Measurements from ENCODE around the gene TEK.
"Not testable (repeated sequence)": the region's sequence is repeated elsewhere in the genome, so short reads cannot be mapped to it uniquely, and the experiment has no call there.

Gene TEK

DNA sequence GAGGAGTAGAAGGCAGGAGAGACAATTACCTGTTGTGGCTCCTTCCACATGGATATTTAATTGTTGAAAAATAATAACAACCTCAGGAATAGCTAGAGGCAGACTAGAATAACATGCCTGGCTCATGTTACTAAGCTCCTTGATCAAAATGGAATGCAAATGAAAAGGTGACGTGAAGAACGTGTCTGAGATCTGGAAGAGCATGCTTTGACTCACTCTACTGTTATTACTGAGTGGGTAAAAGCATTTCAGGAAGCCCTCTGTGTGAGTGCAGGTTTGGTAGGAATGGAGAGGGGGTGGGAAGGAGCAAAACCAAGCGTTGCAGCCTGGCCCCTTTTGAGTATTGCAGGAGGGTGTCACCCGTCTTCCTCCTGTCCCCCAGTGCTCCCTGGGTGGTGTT, 103.2 kb downstream of the TEK start:
- TF ChIP-seq, protein P1, sequence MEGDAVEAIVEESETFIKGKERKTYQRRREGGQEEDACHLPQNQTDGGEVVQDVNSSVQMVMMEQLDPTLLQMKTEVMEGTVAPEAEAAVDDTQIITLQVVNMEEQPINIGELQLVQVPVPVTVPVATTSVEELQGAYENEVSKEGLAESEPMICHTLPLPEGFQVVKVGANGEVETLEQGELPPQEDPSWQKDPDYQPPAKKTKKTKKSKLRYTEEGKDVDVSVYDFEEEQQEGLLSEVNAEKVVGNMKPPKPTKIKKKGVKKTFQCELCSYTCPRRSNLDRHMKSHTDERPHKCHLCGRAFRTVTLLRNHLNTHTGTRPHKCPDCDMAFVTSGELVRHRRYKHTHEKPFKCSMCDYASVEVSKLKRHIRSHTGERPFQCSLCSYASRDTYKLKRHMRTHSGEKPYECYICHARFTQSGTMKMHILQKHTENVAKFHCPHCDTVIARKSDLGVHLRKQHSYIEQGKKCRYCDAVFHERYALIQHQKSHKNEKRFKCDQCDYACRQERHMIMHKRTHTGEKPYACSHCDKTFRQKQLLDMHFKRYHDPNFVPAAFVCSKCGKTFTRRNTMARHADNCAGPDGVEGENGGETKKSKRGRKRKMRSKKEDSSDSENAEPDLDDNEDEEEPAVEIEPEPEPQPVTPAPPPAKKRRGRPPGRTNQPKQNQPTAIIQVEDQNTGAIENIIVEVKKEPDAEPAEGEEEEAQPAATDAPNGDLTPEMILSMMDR (conservative IDR thresholded peaks at IDR 0.05; ENCODE audit: low read depth, low read length) = no peak
- H3K27ac ChIP-seq = no peak overlapping the region

DNA sequence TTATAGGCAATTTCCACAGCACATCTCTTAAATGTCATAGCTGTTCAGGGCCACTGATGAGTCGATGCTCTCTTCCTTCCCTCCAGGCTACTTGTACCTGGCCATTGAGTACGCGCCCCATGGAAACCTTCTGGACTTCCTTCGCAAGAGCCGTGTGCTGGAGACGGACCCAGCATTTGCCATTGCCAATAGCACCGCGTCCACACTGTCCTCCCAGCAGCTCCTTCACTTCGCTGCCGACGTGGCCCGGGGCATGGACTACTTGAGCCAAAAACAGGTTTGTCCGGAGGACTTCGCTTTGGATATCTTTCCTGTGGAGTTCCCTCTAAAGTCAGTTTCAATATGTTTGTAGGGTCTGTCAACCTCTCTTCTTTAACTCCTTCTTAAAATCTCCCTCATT, 103.6 kb downstream of the TEK start:
- H3K9ac ChIP-seq = no peak overlapping the region
- H4K20me1 ChIP-seq (ENCODE audit: insufficient read depth) = no peaks in the 10 kb centered on the region
- no peaks in the 10 kb centered on the region for H3K4me1 ChIP-seq (ENCODE audit: low read depth, poor library complexity, severe bottlenecking)
- no peaks in the 10 kb centered on the region for H3K36me3 ChIP-seq (ENCODE audit: insufficient read depth)
- TF ChIP-seq, protein P1 (conservative IDR thresholded peaks at IDR 0.05; ENCODE audit: low read depth, low read length) = no peak
- H3K4me3 ChIP-seq (IDR thresholded peaks at IDR 0.05; ENCODE audit: insufficient read depth, low read depth, low read length) = no peak overlapping the region
- no peaks in the 10 kb centered on the region for H3K27me3 ChIP-seq (ENCODE audit: insufficient read depth, low read depth)
- H3K79me2 ChIP-seq (ENCODE audit: insufficient read depth, low read depth) = no peaks in the 10 kb centered on the region
- H2AFZ ChIP-seq (ENCODE audit: low read depth) = no peak overlapping the region
- no peak overlapping the region for H3K27ac ChIP-seq
- no peak overlapping the region for H3K4me2 ChIP-seq

More for the DNA sequence above, 103.2 kb downstream of the TEK start:
- H2AFZ ChIP-seq (ENCODE audit: low read depth) = no peak overlapping the region
- no peaks in the 10 kb centered on the region for H4K20me1 ChIP-seq (ENCODE audit: insufficient read depth)
- H3K36me3 ChIP-seq (ENCODE audit: insufficient read depth) = no peaks in the 10 kb centered on the region
- no peak overlapping the region for H3K4me3 ChIP-seq (IDR thresholded peaks at IDR 0.05; ENCODE audit: insufficient read depth, low read depth, low read length)
- H3K79me2 ChIP-seq (ENCODE audit: insufficient read depth, low read depth) = no peaks in the 10 kb centered on the region
- no peaks in the 10 kb centered on the region for H3K4me1 ChIP-seq (ENCODE audit: low read depth, poor library complexity, severe bottlenecking)
- no peak overlapping the region for H3K9ac ChIP-seq
- no peak overlapping the region for H3K4me2 ChIP-seq
- no peaks in the 10 kb centered on the region for H3K27me3 ChIP-seq (ENCODE audit: insufficient read depth, low read depth)

DNA sequence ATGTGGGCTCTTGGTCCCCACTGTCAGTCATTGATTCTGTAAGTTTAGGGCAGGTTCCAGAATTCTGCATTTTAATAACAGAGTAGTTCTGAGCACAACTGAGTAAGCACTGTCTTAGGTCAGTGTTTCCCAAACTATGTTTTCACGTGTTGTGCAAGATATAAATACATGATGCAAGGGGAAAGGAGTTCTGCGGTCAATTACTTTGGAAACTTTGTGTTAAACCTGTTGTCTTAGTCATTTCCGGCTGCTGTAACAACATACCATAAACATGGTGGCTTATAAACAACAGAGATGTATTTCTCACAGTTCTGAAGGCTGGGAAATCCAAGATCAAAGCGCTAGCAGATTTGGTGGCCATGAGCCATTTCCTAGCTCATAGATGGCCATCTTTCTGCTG, 118.2 kb downstream of the TEK start:
- H3K4me2 ChIP-seq = no peak overlapping the region
- H4K20me1 ChIP-seq (ENCODE audit: insufficient read depth) = no peaks in the 10 kb centered on the region
- no peak overlapping the region for H2AFZ ChIP-seq (ENCODE audit: low read depth)
- TF ChIP-seq, protein P1 (conservative IDR thresholded peaks at IDR 0.05; ENCODE audit: low read depth, low read length) = no peak
- H3K36me3 ChIP-seq (ENCODE audit: insufficient read depth) = no peaks in the 10 kb centered on the region
- H3K4me3 ChIP-seq (IDR thresholded peaks at IDR 0.05; ENCODE audit: insufficient read depth, low read depth, low read length) = no peak overlapping the region
- H3K4me1 ChIP-seq (ENCODE audit: low read depth, poor library complexity, severe bottlenecking) = no peaks in the 10 kb centered on the region
- H3K79me2 ChIP-seq (ENCODE audit: insufficient read depth, low read depth) = no peaks in the 10 kb centered on the region
- H3K9ac ChIP-seq = no peak overlapping the region
- no peaks in the 10 kb centered on the region for H3K27me3 ChIP-seq (ENCODE audit: insufficient read depth, low read depth)
- H3K27ac ChIP-seq = no peak overlapping the region

DNA sequence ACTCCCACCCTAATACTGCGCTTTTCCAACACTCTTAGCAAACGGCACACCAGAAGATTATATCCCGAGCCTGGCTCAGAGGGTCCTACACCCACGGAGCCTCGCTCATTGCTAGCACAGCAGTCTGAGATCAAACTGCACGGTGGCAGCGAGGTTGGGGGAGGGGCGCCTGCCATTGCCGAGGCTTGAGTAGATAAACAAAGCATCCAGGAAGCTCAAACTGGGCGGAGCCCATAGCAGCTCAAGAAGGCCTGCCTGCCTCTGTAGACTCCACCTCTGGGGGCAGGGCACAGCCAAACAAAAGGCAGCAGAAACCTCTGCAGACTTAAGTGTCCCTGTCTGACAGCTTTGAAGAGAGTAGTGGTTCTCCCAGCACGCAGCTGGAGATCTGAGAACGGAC, 130.6 kb downstream of the TEK start:
- Histone ChIP-seq H3K4me1 (ENCODE audit: low read depth, poor library complexity, severe bottlenecking) (peaks cover 10% of the 10 kb centered on the region), H3K4me2 (peak overlapping the region; percentile 34; the same call in 1 of the 2 replicates), H2AFZ (ENCODE audit: low read depth) (peak overlapping the region; percentile 94), H3K9ac (peak overlapping the region; percentile 82), H3K27ac (peak overlapping the region; percentile 66)
- H3K27me3 ChIP-seq (ENCODE audit: insufficient read depth, low read depth); H4K20me1 ChIP-seq (ENCODE audit: insufficient read depth); H3K79me2 ChIP-seq (ENCODE audit: insufficient read depth, low read depth); H3K4me3 ChIP-seq (IDR thresholded peaks at IDR 0.05; ENCODE audit: insufficient read depth, low read depth, low read length); H3K36me3 ChIP-seq (ENCODE audit: insufficient read depth): not testable (repeated sequence)

DNA sequence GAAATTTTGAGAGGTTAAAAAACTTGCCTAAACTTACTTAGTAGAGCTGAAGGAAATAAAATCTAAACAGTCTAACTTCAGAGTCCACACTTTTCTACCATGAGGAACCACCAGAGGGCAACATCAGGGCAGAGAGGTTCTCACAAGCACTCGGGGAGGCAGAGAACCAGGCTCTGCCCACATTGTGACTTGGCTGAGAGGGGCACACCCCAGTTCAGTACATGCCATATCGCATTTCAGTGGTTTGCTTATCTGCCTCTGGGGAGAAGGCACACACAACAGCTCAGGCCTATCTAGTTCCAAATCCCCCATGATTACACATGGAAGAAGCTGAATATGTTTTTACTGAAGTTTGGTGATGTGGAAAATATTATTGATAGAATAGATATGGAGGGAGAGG, 138.7 kb downstream of the TEK start:
- no peak overlapping the region for H3K4me3 ChIP-seq (IDR thresholded peaks at IDR 0.05; ENCODE audit: insufficient read depth, low read depth, low read length)
- H4K20me1 ChIP-seq (ENCODE audit: insufficient read depth) = no peaks in the 10 kb centered on the region
- no peak overlapping the region for H3K4me2 ChIP-seq
- no peaks in the 10 kb centered on the region for H3K4me1 ChIP-seq (ENCODE audit: low read depth, poor library complexity, severe bottlenecking)
- H3K79me2 ChIP-seq (ENCODE audit: insufficient read depth, low read depth) = no peaks in the 10 kb centered on the region
- no peak overlapping the region for H3K9ac ChIP-seq
- H2AFZ ChIP-seq (ENCODE audit: low read depth) = no peak overlapping the region; the same call in 1 of the 2 replicates
- H3K36me3 ChIP-seq (ENCODE audit: insufficient read depth) = no peaks in the 10 kb centered on the region
- no peaks in the 10 kb centered on the region for H3K27me3 ChIP-seq (ENCODE audit: insufficient read depth, low read depth)
- TF ChIP-seq, protein P1 (conservative IDR thresholded peaks at IDR 0.05; ENCODE audit: low read depth, low read length) = peak; percentile 66
- no peak overlapping the region for H3K27ac ChIP-seq

Data from KMS-11 (cell line).